Right atrium auricular region (tissue), 2 donors: ENCODE results near the gene NMS. TPM values are rescaled to one million over a fixed set of nuclear protein-coding genes. Genes with fewer than 3 reads are reported as not detected.
A peak's percentile ranks its signal among the peaks of the same experiment; 100 is the strongest.

Experiments
- DNase-seq: peaks from one replicate; pipeline ENCODE4 v3.0.0-alpha.2; 2019; ENCODE audit warnings: low spot score
- H3K27ac ChIP-seq, 2 donors: fragments of 200-600 bp; sonication (generic); 1 replicate in 1 of 2; 2 replicates in 1 of 2; pipeline ENCODE4 v1.5.1; 2016 to 2019
- H3K27me3 ChIP-seq, 2 donors: fragments of 200-600 bp; sonication (generic); one replicate each; pipeline versions ENCODE4 v1.5.1 to v1.6.0; 2017 to 2019
- H3K36me3 ChIP-seq: fragments of 200-600 bp; sonication (generic); one replicate; pipeline ENCODE4 v1.5.1; 2016
- H3K4me1 ChIP-seq, 2 donors: fragments of 200-600 bp; sonication (generic); one replicate each; pipeline versions ENCODE4 v1.5.1 to v1.6.0; 2017 to 2019
- H3K4me3 ChIP-seq, 2 donors: fragments of 200-600 bp; sonication (generic); 1 replicate in 1 of 2; 2 replicates in 1 of 2; pipeline ENCODE4 v1.5.1; 2017 to 2019; ENCODE audit warnings: mild to moderate bottlenecking in 1 of 2, moderate library complexity in 1 of 2
- H3K9me3 ChIP-seq, 2 donors: fragments of 200-600 bp; sonication (generic); one replicate each; pipeline ENCODE4 v1.5.1; 2019
- CTCF ChIP-seq, 2 donors: fragments of 200-600 bp; sonication (generic); IDR thresholded peaks; one replicate each; pipeline ENCODE4 v1.5.1; 2019; ENCODE audit warnings: antibody characterized with exemption in 2 of 2
- total RNA-seq, 2 donors: library from RNA; depleted of rRNA; stranded (reverse); fragments of >200 nt; gene quantifications; one replicate each; pipeline ENCODE4 v1.1.0, GENCODE V29; 2016

The NMS gene
- total RNA-seq, 2 donors from 2014 or later = not detected

- TF ChIP-seq CTCF (IDR thresholded peaks at IDR 0.05) = no peak
Measured at GRCh38 chr2:100425573-100426383, 44.5 kb upstream of the NMS start.

DNA sequence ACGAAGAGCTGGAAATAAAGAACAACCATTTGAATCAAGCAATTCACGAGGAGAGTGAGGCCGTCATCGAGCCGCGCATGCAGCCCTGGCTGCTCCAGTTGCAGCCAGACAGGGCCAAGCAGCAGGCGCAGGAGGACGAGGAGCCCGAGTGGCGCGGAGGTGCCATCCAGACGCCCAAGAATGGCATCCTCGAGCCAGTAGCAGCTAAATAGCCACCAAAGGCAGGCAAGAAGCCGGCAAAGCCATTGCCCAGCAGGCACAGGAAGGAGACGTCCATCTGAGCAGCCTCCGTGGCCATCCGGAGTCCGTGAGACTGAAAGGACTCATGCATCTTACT lies 43.9 kb upstream of the NMS start:
- no peak overlapping the region for H3K4me3 ChIP-seq
- DNase-seq = no peak
- H3K27ac ChIP-seq = no peak overlapping the region
- no peaks in the 10 kb centered on the region for H3K36me3 ChIP-seq
- no peaks in the 10 kb centered on the region for H3K4me1 ChIP-seq
- H3K9me3 ChIP-seq = no peaks in the 10 kb centered on the region
- H3K27me3 ChIP-seq = no peaks in the 10 kb centered on the region
- TF ChIP-seq CTCF (IDR thresholded peaks at IDR 0.05) = no peak

More at GRCh38 chr2:100425573-100426383, 44.5 kb upstream of the NMS start:
- no peak for DNase-seq
- Histone ChIP-seq H3K4me3 (no peak overlapping the region), H3K4me1 (no peaks in the 10 kb centered on the region), H3K36me3 (no peaks in the 10 kb centered on the region), H3K9me3 (no peaks in the 10 kb centered on the region), H3K27ac (no peak overlapping the region), H3K27me3 (no peaks in the 10 kb centered on the region)

DNA sequence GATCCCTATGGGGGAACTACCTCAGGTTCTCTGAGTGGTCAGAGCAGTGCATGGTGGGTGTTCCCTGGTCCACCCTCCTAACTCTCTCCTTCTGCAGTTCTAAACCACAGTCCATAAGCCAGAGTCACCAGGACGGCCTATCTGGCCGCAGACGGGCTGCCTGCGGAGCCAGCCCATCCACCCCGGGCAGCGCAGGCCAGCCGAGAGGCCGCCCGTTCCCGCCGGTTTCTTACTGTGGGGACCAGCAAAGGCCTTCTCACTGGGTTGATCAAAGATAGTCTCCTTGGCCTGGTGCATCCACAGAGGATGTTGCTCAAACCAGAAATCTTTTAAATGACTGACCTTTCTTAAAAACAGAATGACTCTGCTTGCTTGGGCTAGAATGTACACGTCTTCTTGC lies 43.2 kb upstream of the NMS start:
- H3K27ac ChIP-seq = no peak overlapping the region
- H3K36me3 ChIP-seq = no peaks in the 10 kb centered on the region
- no peaks in the 10 kb centered on the region for H3K4me1 ChIP-seq
- TF ChIP-seq CTCF (IDR thresholded peaks at IDR 0.05) = no peak
- no peak overlapping the region for H3K4me3 ChIP-seq
- H3K9me3 ChIP-seq = no peaks in the 10 kb centered on the region
- DNase-seq = no peak
- no peaks in the 10 kb centered on the region for H3K27me3 ChIP-seq

GRCh38 chr2:100427627-100428258 lies 42.5 kb upstream of the NMS start:
- no peak for DNase-seq
- Histone ChIP-seq H3K27ac (no peak overlapping the region), H3K9me3 (no peaks in the 10 kb centered on the region), H3K4me1 (no peaks in the 10 kb centered on the region), H3K4me3 (no peak overlapping the region), H3K36me3 (no peaks in the 10 kb centered on the region), H3K27me3 (no peaks in the 10 kb centered on the region)
- TF ChIP-seq CTCF (IDR thresholded peaks at IDR 0.05) = peak; percentile 24 to 64

GRCh38 chr2:100429726-100430125 lies 40.6 kb upstream of the NMS start:
- no peak for TF ChIP-seq CTCF (IDR thresholded peaks at IDR 0.05)
- no peak for DNase-seq
- no peaks in the 10 kb centered on the region for H3K9me3 ChIP-seq

More at GRCh38 chr2:100429726-100430125, 40.6 kb upstream of the NMS start:
- no peaks in the 10 kb centered on the region for H3K27me3 ChIP-seq
- no peaks in the 10 kb centered on the region for H3K36me3 ChIP-seq
- no peak overlapping the region for H3K27ac ChIP-seq
- no peak overlapping the region for H3K4me3 ChIP-seq
- no peaks in the 10 kb centered on the region for H3K4me1 ChIP-seq
